HG03342 (cell line): ENCODE measurements around the gene BTBD17.

Source experiments
- ATAC-seq: cut with Tn5 transposase; IDR thresholded peaks from one replicate; pipeline ENCODE4 v1.9.1; 2021; ENCODE audit warnings: mild to moderate bottlenecking, moderate library complexity; ENCODE audit not compliant: unreplicated experiment

Gene BTBD17

DNA sequence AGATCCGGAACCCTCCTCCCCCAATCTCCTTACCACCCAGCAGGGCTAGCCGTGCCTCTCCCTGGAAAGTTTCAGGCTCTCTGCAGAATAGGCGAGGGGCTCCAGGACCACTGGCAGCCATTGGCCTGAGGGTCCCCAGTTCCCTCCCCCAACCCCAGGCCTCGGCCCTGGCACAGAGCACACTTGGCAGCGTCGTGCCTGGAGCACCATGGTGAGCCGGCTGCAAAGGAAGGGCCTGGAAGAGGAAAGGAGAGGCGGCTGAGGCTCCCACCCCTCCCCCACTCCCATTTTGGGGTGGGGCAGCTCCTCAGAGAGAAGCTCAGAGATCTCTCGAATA lies 369 bp upstream of the BTBD17 start:
- ATAC-seq = no peak

DNA sequence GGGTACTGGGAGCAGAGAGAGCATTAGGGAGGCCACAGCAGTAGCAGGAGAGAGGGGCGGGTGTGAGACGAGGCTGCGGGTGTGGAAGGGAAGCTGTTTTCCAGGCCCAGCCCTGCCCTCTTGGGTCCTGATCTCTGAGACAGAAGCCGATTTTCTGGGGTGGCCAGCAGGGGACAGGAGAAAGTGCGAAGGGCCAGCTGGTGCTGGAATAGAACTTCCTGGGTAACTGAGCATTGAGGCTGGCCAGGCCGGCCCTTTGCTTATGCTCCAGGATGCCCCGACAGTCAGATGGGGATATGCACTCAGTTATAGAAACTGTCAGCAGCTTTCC lies 804 bp downstream of the BTBD17 start:
- ATAC-seq = no peak

DNA sequence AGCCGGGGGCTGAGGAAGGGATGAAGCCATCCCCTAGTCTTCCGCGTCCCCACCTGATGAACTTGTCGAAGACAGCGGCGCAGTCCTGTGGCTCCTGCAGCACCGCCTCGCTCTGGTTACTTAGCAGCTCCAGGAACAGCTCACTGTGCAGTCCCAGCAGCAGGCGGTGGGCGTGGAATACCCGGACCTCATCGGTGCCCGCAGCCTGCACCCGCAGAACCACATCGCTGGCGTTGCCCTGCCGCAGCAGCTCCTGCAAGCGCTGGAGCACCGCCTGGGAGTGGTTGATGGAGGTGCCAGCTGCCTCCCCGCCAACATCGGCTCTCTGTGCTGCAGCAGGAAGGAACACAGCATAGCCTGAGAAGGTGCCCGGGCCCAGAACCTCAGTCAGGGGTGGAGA lies 1.8 kb downstream of the BTBD17 start:
- no peak for ATAC-seq

DNA sequence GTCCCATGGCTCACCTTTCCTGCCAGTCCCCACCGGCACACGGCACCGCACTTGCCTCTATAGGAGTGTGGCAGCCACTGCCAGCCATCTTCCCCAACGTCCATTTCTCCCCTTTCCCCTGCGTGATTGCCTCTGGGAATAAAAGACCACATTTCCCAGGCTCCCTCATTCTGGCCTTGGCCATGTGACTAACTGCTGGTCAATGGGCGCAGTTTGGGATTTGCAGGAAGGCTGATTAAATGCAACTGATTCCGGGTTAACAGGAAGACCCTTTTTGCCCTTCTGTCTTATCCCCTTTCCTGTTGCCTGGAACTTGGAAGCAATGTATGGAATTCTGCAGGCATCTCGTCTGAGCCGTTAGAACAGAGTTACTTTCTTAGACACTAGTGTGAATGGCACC lies 3.0 kb downstream of the BTBD17 start:
- ATAC-seq = no peak

DNA sequence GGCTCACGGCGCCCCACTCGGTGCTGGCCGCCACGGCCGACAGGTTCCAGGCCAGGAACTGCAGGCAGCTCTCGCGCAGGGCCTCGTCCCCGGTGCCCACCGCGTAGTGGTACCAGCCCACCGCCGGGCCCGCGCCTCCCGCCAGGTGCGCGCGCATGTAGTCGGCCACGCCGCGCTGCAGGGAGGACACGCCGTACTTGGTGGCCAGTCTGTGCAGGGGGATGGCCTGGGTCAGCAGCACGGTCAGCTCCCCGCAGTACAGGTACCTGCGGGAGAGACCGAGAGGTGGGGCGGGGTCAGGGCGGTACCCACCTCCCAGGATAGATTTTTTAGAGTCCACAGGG lies 4.2 kb downstream of the BTBD17 start:
- ATAC-seq = no peak

DNA sequence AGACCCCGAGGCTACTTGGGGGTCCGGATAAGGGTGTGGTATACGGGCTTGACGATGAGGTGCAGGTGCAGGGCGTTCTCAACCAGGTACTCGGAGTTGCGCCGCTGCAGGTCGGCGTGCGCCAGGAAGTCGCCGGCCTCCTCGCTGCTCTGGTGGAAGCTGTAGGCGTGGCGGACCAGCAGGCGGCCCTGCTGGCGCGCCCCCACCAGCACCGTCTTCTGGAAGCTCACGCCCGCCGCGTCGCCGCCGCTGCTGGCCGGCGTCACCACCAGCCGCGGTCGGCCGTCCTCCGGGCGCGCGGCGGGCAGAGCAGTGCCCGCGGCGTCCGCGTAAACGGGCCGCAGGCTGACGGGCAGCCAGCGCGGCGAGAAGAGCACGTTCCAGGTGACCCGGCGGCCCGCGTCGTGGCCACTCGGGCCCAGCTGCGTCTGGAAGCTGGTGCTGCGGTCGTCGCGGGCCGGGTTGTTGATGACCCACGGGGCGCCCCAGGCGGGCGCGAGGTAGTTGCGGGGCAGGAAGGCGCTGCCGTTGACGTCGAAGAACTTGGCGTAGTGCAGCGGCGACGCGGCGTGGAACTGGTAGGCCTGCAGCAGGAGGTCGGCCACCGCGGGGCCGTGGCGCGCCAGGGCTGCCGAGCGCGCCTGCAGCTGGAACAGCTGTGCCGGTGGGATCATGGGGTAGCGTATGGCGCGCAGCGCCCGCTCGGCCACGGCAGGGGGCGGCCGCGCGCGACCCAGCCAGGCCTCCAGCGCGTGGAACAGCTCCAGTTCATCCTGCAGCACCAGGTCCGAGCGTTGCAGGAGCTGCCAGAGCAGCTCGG lies 4.8 kb downstream of the BTBD17 start:
- ATAC-seq = no peak

DNA sequence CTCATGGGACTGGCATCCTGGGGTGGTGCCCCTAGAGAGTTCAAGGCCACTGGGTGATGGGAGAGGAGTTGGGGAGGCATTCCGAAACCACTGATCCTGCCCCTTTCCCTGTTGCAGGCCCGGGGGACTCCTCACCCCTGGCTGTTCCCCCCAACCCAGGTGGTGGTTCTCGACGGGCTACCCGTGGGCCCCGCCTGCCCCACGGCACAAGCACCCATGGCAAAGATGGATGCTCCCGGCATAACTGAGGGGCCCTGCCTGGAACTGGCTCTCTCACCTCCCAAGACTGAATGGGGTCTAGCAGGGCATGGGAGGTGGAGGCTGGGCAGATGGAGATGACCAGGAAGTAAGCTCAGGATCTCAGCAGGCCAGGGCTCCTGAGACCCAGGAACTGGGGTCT lies 6.6 kb downstream of the BTBD17 start:
- ATAC-seq = no peak

DNA sequence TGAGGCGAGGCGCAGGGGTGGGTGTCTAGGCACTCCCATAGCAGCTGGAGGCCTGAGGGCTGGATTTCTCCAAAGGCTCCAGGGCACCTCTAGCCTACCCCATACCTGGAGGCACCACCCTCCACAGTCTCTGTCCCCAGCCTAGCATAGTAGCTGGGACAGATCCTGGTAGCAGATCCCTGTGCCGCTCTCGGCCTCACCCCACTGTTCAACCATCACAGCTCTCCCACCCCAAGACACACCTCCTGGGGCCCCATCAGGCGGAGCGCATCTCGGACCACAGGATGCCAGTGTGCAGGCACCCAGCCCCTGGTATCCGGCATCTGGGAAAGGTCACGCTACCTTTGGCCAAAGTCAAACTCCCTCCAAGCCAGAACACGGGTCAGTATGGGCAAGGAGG lies 7.1 kb downstream of the BTBD17 start:
- ATAC-seq = no peak

DNA sequence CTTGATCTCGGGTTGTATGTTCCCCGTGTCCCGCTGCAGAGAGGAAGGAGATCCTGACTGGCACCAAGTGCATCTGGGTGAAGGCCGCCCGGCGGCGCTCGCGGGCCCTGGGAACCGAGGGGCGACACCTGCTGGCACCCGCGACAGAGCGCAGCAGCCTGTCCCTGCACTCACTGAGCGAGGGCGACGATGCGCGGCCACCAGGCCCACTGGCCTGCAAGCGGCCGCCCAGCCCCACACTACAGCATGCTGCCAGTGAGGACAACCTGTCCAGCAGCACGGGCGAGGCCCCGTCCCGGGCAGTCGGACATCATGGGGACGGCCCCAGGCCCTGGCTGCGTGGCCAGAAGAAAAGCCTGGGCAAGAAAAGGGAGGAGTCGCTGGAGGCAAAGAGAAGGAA lies 7.5 kb downstream of the BTBD17 start:
- no peak for ATAC-seq

DNA sequence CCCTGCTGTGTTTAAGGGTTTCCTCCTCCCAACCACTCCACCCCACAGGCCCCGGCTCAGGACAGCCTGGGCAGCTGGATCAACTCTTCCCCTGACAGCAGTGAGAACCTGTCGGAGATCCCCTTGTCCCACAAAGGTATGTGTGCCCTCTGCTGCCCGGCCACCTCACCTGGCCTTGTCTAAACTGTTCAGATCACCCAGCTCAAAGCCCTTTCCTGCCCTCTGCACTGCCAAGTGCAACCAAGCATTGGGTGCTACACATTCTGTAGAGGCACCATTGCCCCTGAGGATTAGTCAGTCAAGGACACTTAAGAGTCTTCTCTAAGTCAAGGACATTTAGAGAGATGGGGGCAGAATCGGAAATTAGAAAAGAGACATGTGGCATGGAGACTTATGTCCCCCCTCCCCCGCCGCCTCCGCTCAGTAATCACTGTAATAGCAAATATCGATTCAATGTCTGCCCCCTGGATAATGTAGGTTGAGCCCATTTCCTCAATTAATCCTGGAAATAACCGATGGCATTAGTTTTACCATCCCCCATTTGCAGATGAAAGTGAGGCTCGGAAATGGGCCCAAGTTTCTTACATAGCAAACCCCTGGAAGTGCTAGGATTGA lies 8.1 kb downstream of the BTBD17 start:
- ATAC-seq = no peak

DNA sequence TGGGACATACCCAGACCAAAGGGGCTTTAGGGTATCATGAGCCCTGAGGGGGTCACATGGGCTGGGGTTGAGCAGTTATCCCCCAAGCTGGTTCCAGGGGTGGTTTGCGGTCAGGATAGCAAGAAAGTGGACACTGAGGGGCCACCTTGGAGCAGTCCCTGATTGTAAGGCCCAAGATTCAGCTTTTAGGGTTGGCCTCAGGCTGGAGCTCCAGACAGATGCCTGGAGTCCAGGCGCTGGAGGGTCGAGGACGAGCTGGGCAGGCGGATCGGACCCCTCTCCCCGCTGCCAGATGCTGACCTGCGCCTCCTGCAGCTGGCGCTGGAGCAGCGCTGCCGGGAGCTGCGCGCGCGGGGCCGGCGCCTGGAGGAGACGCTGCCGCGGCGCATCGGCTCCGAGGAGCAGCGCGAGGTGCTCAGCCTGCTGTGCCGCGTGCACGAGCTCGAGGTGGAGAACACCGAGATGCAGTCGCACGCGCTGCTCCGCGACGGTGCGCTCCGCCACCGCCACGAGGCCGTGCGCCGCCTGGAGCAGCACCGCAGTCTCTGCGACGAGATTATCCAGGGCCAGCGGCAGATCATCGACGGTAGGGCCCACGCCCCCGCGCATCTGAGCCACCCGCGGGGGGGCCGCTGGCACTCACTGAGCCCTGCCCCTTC lies 10.0 kb downstream of the BTBD17 start:
- ATAC-seq = no peak

DNA sequence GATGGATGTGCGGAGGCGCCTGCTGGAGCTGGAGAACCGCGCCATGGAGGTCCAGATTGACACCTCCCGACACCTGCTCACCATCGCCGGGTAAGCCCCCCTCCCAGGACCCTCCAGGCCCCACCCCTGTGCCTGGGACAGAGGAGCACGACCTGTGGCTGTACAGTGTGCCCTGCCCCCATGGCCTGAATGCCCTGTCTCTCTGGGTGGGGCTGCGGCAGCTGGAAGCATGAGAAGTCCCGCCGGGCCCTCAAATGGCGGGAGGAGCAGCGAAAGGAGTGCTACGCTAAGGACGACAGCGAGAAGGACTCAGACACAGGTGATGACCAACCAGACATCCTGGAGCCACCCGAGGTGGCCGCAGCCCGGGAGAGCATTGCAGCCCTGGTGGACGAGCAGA lies 11.2 kb downstream of the BTBD17 start:
- no peak for ATAC-seq

DNA sequence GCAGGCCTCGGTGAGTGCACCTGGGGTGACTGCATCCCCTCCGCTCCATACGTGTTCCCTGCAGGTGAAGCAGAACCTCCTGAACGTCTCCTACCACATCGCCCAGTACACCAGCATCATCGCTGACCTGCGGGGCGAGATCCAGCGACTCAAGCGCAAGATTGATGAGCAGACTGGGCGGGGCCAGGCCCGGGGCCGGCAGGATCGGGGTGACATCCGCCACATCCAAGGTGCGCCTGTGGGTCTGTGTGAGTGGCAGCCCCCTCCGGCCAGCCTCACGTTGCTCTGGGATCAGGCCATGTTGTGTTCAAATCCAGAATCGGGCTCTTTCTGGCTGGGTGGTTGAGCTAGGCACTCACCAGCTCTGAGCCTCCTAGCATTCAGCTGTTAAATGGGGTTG lies 12.5 kb downstream of the BTBD17 start:
- ATAC-seq = no peak

DNA sequence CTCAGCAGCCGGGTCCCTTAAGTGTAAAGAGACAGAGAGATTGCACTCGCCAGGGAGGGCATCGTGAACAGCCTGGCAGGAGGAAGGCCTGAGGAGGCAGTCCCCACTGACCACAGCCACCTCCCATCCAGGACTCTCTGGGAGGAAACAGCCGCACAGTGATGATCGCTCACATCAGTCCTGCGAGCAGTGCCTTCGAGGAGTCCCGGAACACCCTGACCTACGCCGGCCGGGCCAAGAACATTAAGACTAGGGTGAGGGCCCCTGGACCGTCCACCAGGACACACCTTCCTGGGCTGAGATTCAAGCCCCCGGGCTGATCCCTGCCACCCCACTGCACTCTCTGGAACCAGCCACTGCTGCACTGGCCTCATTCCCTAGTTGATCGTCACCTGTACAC lies 14.0 kb downstream of the BTBD17 start:
- ATAC-seq = no peak

DNA sequence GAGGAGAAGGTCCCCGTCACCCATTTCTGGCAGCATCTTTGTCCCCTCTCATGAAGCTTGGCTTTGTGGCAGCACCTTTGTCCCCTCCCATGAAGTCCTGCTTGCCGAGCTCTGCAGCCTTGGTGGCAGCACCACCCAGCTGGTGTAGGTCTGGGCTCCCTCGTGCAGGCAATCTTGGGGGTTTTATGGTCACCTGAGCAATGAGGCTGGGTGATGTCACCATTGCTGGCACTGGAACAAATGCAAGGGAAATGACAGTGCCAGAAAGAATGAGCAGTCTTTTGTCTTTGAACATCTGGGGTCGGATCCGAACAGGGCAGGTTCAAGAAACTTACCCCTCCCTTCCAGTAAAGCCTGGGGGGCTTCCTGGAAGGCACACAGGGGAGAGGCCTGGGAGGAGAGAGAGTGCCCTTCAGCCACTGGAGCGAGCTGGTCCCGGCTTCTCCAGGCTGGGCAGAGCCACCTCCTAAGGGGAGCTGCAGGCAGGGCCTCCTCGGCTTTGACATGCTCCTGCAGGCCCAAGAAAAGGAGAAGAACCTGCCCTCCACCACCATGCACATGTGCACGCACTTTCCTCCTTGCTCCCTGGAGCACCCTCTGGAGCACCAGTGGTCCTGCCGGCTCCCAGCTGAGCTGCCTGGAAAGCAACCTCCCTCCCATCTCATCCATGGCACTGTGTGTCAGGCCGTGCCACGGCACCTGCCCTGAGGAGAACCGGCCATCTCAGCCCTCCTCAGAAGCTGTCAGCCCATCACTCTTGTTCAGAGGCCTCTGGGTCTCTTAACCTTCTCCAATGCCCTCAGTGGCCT lies 16.0 kb downstream of the BTBD17 start:
- ATAC-seq = no peak

DNA sequence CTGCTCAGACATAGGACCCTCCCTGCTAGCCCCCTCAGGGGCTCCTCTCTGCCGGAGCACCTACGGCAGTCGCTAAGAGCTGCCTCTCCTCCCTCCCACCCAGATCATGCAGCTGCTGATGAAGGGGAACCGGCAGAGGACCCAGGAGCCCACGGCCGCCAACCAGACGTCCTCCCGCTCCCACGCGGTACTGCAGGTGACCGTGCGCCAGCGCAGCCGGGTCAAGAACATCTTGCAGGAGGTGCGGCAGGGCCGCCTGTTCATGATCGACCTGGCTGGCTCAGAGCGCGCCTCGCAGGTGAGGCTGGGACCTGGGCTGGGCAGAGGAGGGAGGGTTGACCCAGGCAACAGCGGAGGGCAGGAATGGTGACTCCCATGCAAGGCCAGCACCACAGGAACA lies 17.0 kb downstream of the BTBD17 start:
- ATAC-seq = no peak

DNA sequence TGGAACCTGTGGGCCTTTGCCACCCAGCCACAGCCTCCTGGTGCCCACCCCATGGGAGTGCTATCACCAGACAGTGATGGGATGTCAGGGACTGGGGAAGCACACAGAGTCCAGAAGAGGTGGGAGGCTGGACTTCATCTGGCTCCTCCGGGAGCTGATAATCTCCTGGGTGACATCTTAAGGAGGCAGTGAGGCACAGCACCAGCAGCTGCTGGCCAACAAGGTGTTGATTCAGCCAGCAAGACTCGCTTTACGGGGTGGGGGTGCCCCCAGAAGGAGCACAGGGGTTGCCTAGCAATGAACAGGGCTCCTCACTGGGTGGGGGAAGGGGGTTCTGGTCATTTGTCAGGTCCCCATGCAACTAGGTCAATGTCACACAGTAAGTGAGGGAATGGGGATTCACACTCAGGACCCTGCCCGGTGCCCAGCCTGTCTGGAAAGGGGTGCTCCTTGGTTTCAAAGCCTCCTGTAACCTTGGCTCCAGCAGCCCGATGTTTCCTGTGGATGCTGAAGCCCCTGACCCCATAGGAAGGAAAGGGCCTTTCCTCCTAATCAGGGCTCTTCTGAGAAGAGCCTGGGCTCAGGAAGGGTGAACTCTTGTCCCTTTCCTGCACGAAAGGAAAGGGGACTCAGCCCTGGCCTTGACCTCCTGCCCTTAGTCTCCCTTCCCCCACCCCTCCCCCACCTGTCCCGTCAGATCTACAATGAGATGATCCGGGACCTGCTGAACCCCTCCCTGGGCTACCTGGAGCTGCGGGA lies 18.0 kb downstream of the BTBD17 start:
- ATAC-seq = no peak

DNA sequence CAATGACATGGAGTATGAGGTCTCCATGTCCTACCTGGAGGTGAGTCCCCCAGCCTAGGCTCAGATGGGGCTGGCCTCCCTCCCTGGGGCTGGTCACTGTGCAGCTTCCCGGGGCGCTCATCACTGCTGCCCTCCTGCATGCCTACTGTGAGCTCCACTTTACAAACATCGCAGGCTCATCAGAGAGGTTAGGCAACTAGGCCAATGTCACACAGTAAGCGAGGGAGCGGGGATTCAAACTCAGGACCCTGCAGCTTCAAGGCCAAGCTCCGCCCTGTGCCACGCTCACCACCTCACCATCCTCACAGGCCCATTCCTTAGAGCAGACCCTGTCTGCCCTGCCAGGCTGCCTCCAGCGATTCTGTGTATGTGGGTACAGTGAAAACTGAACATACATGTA lies 18.5 kb downstream of the BTBD17 start:
- ATAC-seq = no peak

DNA sequence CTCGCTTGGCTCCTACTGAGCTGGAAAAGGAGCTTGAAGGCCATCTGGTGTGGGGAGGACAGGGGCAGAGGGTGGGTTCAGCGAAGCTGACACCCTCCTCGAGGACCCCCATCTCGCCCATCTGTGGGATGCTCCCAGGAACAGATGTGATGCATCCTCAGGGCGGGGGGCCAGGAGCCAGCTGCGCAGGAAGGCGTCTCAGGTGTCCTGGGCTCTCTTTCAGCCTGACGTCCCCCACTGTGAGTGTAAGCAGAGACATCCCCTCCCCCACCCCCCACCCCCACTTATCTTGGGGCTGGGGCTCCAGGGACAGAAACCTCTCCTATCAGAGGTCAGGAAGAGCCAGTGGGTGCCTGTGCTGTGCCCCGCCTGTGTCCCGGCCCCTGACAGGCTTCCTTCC lies 19.4 kb downstream of the BTBD17 start:
- ATAC-seq = no peak

DNA sequence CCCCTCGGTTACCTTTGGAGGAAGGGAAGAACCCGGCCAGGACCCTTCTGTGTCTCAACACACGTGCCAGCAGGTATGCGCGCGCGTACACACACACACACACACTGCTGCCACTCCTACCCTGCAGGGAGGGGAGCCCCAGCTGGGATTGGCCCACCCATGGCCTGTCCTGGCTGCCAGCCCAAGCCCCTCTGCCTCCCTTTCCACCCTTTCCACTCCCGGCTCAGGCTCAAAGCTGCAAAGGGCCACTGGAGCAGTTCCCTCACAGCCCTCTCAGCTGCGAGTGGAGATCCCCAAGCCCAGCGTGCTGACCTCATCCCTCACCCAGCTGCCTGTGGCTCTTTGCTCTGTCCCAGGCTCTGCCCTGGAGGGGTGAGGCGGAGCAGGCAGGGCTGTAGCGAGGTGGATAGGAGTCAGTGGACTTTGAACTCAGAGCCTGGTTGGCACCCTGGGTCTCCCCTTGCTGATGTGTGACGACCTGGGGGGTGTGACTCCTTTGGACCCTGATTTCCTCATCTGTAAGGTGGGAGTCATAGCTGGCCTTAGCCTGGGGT lies 21.1 kb downstream of the BTBD17 start:
- ATAC-seq = no peak
